Measurements from ENCODE around the gene TTC9B. TPM values are rescaled to one million over a fixed set of nuclear protein-coding genes. Genes with fewer than 3 reads are reported as not detected.

Gene TTC9B
- total RNA-seq, 3 donors from 2014 or later = 2.0 TPM; not detected in 2

DNA sequence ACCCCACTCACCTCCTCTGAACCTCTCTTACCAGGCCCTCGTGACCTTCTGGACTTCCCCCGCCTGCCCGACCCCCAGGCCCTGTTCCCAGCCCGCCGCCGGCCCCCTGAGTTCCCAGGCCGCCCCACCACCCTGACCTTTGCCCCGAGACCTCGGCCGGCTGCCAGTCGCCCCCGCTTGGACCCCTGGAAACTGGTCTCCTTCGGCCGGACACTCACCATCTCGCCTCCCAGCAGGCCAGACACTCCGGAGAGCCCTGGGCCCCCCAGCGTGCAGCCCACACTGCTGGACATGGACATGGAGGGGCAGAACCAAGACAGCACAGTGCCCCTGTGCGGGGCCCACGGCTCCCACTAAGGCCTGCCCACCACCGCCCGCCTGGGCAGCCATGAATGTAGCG is 3.2 kb downstream of the TTC9B start:
- Histone ChIP-seq H3K36me3 (ENCODE audit: low read depth) (no peaks in the 10 kb centered on the region), H3K9me3 (no peaks in the 10 kb centered on the region), H3K4me3 (no peak overlapping the region), H3K4me1 (ENCODE audit: low read depth) (peaks cover 5% of the 10 kb centered on the region)
- TF ChIP-seq CTCF (IDR thresholded peaks at IDR 0.05) = no peak
- DNase-seq = no peak
- intact Hi-C loops (cut with DNase I, micrococcal nuclease) = no loop called here
- ATAC-seq = no peak

GRCh38 chr19:40213882-40214570 is 4.2 kb downstream of the TTC9B start:
- DNase-seq (no peak), ATAC-seq (no peak)
- peaks cover 5% of the 10 kb centered on the region for H3K4me1 ChIP-seq (ENCODE audit: low read depth)
- H3K4me3 ChIP-seq = no peak overlapping the region
- no peaks in the 10 kb centered on the region for H3K36me3 ChIP-seq (ENCODE audit: low read depth)
- intact Hi-C loops (cut with DNase I, micrococcal nuclease) = no loop called here
- H3K9me3 ChIP-seq = no peaks in the 10 kb centered on the region
- TF ChIP-seq CTCF (IDR thresholded peaks at IDR 0.05) = no peak

DNA sequence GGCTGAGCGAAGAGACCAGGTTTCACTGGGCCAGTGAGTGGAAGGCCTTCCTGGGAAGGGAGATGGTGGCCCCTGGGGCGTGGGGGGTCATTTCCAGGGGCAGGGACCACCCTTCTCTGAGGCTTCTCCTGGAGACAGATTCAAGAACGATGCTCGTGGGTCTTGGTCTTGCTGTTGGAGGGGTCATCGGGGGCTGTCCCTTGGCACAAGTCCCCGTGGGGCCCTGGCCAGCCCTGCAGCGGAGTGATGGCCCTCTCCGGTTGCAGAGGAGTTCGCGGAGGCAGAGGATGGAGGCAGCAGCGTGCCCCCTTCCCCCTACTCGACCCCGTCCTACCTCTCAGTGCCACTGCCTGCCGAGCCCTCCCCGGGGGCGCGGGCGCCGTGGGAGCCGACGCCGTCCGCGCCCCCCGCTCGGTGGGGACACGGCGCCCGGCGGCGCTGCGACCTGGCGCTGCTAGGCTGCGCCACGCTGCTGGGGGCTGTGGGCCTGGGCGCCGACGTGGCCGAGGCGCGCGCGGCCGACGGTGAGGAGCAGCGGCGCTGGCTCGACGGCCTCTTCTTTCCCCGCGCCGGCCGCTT is 4.8 kb downstream of the TTC9B start:
- H3K9me3 ChIP-seq = no peaks in the 10 kb centered on the region
- no peak overlapping the region for H3K4me3 ChIP-seq
- ATAC-seq (no peak), DNase-seq (no peak)
- H3K36me3 ChIP-seq (ENCODE audit: low read depth) = no peaks in the 10 kb centered on the region
- intact Hi-C loops (cut with DNase I, micrococcal nuclease) = no loop called here
- peaks cover 5% of the 10 kb centered on the region for H3K4me1 ChIP-seq (ENCODE audit: low read depth)
- no peak for TF ChIP-seq CTCF (IDR thresholded peaks at IDR 0.05)

DNA sequence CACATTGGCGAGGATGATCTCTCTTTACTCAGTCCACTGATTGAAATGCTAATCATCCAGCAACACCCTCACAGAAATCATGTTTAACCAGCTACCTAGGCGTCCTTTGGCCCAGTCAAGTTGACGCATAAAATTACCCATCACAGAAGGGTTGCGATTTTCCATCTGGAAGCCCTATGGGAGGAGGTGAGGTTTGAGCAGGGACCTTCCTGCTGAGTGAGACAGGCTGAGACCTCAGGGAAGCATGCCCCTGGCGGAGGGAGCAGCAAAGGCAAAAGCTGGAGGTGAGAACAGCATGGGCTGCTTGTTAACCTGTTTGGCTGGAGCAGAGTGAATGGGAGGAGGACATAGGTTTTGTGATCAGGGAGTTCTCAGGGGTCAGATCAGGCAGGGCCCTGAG is 7.3 kb downstream of the TTC9B start:
- no peak for TF ChIP-seq CTCF (IDR thresholded peaks at IDR 0.05)
- intact Hi-C loops (cut with DNase I, micrococcal nuclease) = no loop called here
- H3K36me3 ChIP-seq (ENCODE audit: low read depth) = no peaks in the 10 kb centered on the region
- no peak for ATAC-seq
- no peak for DNase-seq
- no peaks in the 10 kb centered on the region for H3K4me1 ChIP-seq (ENCODE audit: low read depth)
- H3K4me3 ChIP-seq = no peak overlapping the region
- no peaks in the 10 kb centered on the region for H3K9me3 ChIP-seq

- ATAC-seq (no peak), DNase-seq (no peak)
- intact Hi-C loops (cut with DNase I, micrococcal nuclease) = no loop called here
- no peak for TF ChIP-seq CTCF (IDR thresholded peaks at IDR 0.05)
- no peaks in the 10 kb centered on the region for H3K36me3 ChIP-seq (ENCODE audit: low read depth)
- no peak overlapping the region for H3K4me3 ChIP-seq
- no peaks in the 10 kb centered on the region for H3K9me3 ChIP-seq
- no peaks in the 10 kb centered on the region for H3K4me1 ChIP-seq (ENCODE audit: low read depth)
These were observed 9.6 kb downstream of the TTC9B start for GRCh38 chr19:40208602-40209001.

All from mucosa of descending colon (tissue), 3 donors.